Medulla oblongata (tissue), 1 donor: ENCODE measurements around the gene CREB3L2.

Source experiments
- DNase-seq: peaks from one replicate; pipeline ENCODE4 v3.0.0-alpha.2; 2015; ENCODE audit errors: extremely low spot score

CREB3L2 gene

DNA sequence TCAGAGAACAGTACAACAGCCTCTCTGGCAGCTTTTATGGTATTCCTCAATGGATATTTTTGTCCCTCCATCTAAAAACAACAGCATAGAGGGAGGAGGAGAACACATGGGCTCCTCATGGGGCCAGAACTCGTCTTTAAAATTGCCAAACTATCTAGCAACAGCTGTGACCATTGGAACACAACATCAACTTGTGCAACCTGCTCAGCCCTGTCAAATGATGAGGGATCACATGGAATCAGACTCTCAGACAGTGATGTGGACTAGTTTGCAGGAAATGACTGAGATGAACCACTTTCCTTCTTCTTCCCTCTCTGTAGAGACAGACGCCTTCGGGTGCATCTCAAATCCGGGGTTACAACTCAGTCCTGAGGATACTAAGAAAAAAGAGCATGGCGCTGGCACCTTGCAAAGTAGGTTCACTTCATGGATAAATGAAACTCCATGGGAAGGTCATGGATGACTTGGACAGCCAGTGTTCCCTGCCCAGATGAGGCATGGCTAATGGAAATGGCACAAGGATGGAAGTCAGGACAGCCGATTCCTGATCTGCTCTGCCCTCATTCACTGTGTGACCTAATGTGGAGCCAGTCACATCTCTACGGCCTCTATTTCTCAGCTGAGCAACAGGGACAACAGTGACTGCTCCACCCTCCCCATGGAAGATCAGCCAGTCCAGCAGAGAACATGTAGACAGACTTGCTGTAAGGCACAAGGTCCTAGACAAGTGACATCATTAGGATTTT, 130.5 kb downstream of the CREB3L2 start:
- DNase-seq, result no peak

DNA sequence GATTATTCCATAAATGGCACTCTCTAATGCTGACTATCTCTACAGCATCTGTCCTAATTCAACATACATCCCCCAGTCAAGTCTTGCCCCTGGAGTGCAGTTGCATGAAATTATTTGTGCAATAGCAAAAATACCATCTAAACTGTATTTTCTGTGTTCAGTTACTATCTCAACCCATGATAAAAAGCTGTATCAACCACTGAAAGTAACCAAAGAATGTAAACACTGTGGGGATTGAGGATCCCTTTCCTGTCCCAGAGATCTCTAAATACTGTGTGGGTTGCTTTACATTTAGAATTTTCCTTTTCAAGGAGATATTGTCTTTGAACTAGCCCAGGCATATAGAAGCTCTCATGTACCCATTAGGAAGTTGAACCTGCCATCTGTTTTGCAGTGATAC, 131.2 kb downstream of the CREB3L2 start:
- no peak for DNase-seq

DNA sequence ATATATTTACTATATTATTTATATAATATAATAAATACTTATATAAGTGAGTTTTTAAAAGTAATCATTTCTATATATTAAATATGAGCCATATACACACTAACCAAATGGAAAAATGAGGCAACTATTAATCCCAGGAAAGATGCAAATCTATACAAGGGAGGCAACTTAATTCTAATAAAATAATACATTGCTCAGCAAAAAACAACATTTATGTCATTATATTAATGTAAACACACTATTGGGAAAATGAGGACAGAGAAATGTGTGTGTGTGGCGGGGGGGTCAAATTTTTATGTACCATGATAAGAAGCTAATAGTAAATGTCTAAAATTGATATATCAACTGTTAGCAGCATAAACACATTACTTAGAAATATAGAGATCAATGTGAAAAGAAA, 131.8 kb downstream of the CREB3L2 start:
- no peak for DNase-seq

GRCh38 chr7:137869260-137869659, 132.6 kb downstream of the CREB3L2 start:
- no peak for DNase-seq

DNA sequence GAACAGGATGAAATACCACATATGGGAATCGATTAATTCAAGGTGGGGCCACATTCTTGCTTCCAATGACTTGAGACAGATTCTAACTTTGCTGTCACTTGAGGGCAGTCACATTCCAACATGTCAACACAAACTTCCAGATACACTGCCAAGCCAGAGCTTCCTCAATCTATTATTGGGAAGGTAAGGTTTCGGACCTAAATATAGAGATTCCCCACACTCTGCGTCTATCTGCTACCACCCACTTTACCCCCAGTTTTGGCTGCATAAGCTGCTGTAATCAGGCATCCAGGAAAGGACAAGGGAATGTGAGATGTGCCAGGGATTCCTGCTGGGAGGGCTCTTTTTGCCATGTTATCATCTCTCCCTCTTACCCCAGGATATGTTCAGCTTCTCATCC, 134.6 kb downstream of the CREB3L2 start:
- DNase-seq, result no peak

DNA sequence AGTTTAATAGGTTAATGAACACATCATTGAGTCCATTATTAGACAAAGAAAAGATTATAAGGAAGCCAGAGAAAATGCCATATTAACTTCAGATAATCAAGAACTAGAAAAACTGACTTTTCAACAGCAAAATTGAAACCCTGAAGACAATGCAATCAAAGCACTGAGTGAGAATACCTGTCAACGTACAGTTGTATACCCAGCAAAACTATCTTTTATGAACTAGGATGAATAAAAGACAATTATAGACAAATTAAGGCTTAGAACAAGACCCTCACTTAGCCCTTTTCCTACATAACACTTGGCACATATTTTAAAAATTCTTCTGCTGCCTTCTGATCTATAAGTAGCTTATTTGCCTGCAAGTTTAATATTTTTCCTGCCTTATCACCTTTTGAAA, 136.1 kb downstream of the CREB3L2 start:
- DNase-seq, result no peak

DNA sequence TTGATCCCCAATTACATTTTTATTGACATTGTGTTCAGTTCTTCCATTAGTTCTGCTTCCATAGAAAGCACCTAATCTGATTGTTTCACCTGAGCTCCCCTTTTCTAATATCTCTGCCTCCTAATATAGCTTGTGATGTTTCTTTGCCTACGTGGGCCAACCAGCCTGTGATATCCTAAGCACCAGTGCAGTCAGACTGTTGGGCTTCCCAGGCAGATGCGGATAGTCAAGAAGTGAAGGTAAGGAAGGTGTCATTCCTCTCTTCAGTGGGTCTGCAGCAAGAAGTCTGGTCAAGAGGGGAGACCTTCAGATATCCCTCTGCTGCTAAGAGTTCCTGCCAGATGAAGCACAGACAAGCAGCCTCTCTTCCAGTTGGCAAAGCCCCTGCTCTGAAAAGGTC, 138.9 kb downstream of the CREB3L2 start:
- DNase-seq, result no peak

GRCh38 chr7:137862358-137862757, 139.5 kb downstream of the CREB3L2 start:
- DNase-seq, result no peak

- no peak for DNase-seq
These were observed 141.3 kb downstream of the CREB3L2 start for GRCh38 chr7:137860542-137860941.

GRCh38 chr7:137853053-137853452, 148.8 kb downstream of the CREB3L2 start:
- DNase-seq, result no peak

GRCh38 chr7:137852108-137852507, 149.8 kb downstream of the CREB3L2 start:
- DNase-seq, result no peak

DNA sequence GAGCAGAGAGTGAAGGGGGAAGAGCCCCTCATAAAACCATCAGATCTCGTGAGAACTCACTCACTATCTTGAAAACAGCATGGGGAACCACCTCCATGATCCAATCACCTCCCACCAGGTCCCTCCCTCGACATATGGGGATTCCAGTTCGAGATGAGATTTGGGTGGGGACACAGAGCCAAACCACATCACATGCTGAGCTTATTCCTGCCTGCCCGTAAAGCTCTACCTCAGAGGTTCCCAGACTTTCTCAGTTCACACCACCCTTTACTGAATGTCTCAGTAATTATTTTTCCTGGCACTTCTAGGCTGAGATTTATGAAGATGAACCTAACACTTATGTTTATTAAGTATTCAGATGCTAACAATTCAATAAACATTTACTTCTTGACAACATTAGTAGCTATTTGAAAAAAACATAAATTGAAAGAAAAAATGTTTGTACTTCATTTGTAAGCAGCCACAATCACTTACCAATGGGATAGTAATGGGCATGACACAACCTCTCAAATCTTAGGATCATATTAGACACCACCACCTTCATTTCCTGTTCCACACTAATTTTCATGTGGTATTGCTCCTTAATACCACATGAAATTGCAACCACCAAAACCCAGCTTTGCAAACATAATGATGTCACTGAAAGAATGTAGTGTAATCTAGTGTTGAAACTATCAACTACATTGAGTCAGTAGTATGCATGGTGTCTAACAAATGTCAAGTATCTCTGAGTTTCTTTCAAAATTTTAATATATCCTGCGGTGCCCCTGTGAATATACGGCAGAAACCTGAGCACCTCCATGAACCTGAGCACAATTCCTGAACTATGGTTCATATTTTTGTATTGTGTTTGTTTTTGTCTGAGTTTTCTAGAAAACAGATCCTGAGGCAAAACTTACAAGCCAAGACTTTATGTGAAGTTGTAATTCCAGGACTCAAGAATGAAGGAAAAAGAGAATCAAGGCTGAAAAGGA, 150.6 kb downstream of the CREB3L2 start:
- no peak for DNase-seq

DNA sequence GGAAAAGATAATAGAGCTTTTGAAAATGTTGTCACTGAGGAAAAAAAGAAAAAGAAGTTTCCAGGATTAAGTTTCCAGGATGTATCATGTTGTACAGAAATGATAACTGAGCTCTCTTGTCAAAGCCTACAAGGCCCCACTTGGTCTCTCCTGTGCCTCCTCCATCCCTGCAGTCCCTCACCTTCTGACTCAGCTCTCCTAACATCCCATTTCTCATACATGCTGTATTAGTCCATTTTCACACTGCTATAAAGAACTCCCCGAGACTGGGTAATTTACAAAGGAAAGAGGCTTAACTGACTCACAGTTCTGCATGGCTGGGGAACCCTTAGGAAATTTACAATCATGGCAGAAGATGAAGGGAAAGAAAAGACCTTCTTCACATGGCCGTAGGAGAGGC, 151.3 kb downstream of the CREB3L2 start:
- no peak for DNase-seq

DNA sequence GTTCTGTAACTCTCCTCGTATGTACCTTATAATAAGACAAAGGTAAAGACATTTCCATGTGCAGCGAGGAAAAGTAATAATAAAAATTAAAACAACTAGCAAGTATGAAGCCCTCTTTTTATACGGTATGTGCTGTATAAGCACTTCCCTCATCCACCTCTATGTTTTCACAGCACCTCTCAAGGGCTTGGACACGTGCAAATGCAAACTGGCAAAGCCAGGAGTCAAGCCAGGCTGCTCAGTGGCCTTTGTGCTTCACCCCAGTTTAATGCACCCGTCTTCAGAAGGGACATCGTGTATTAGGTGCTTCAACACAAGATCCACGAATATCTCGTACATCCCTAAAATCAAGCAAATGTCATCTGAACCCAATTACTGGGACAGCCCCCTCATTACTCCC, 153.8 kb downstream of the CREB3L2 start:
- DNase-seq, result no peak

DNA sequence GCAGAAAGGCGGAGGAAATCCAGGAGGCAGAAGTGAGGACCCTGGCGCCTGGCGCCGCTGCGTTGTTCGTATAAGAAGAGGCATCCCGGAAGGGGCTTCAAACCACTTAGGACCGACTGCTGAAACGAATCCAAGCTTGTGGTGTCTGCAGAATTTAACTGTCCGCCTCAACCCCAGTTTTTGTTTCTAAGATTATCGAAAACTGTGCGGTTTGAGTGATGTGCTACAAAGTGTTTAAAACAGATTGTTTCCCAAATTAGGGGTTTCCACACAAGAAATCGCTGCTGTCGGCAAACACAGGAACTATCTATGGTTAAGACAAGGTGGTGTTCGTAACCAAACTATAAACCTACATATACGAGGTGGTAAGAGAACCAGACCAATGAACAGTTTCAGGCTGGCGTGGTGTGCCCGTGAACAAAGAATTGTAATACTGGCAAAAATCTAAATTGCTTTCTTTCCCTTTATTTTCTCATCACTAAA, 154.3 kb downstream of the CREB3L2 start:
- DNase-seq, result no peak

GRCh38 chr7:137846827-137847567, 154.9 kb downstream of the CREB3L2 start, which contains the start of gene DGKI:
Gene DGKI (minus strand): TSS chr7:137846974.
- peak; percentile 69 for DNase-seq

DNA sequence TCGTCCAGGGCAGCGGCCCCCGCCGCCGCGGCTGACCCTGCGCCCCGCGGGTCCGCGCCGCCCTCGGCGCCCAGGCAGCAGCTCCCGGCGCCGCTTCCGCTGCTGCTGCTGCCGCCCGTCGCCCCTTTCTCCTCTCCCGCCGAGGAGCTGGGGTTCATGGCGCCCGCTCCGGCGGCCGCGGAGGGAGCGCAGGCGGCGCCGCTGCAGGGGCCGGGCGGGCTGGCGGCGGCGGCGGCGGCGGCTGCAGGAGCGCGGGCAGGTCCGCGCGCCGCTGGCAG, 155.4 kb downstream of the CREB3L2 start:
- DNase-seq, result no peak

DNA sequence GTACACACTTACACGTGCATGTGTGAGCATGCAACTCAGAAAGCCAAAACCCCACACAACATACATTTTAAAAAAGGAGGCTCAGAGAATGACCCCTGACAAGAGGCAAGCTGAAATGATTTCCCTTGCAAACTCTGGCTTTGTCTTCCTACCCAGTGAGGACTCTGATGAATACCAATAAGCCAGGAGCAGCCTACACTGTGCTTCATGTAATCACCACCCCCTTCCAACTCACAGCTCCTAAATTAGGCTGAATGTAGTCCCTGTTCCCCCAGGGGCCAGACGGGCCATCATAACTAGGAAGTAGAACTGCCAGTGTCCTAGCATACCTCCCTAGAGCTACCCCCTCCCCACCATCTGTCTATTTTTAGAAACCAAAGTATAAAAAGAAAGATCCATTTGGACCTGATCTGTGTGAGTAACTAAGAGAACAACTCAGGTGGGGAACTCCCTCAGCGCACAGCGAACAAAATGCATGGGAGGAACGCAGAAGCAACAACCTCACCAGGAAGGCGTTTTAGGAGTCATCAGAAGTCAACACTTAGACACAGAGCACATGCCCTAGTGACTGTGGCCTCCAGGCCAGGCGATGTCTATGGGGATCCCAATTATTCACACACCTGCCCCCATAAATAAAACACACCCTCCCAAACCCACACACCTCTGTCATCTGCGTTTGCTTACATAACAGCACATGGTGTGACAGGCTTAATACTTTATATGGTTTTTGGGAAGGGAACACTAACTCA, 157.0 kb downstream of the CREB3L2 start:
- DNase-seq, result no peak

DNA sequence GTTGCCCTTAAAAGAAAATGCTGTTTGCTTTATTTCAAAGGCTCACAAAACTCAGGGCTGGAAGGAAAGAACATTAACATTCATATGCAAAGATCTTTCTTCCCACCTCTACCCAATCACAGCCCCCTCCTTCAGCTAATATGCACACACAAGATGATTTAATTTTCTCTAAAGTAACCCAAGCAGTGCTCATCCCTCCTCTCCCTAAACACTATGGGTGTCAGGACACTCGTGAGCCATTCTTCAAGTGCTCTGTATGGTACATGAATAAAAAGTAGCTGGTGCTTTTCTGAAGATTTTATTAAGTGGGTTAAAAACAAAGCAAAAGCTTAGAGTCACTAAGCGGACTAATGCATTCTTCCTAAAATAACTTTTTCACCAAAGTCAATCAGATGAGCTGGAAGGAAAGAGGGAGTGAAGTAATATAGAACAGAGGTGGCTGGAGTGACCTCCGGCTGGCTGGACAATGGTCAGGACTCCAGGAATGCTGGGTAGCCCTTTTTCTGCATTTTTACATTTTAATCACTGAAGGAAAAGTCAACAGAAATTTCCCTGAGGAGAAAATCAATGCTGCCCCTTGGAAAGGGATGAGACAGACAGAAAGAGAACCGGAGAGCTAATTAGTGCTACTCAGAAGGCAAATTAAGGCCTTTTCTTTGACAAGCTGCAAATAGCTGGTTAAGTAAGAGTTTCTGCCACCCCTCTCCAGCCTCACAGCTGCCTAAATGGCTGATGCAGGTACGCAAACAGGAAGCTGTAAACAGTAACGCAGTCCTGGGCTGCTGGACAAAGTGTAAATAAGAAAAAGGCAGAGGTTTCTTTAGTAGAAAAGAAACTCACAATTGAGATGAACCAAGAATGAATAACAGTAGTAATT, 161.7 kb downstream of the CREB3L2 start:
- no peak for DNase-seq

DNA sequence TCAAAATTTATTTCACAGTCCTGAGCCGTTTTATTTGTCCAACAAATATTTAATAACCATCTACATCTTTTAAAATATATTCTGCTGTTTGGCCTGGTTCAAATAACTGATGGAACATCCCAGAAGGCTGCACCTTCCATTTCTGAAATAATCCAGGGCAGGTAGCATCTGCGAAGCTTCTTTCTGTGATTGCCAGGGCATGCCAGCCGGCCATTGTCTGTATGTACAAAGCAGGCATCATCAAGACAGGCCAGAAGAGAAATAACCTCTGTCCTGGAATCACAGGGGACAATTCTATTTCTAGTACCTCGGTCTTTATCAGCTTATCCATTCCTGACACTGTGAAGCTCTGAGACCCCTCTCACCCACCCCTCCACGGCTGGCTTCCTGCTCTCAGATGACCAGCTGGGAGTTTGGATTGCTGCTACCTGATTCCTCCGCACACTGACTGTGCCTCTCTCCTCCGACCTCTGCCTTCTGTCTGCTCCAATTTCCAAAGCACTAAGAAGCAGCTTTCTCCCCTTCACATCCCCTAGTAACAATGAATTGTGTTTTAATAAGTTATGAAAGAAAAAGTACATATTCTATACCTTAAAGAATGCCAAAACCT, 163.1 kb downstream of the CREB3L2 start:
- DNase-seq, result no peak
